Neural cell (in vitro differentiated cells): ENCODE measurements around the gene GRM5.

Experiments
- EP300 ChIP-seq: fragments of 450-650 bp; conservative IDR thresholded peaks from 2 replicates; pipeline ENCODE4 v1.6.1; 2014; ENCODE audit warnings: antibody characterized with exemption, mild to moderate bottlenecking, moderate library complexity; ENCODE audit not compliant: poor library complexity, severe bottlenecking
- EZH2 ChIP-seq: fragments of 200-600, 300-800 bp; shearing (Covaris generic), sonication (generic); IDR thresholded peaks from 2 replicates; pipeline ENCODE4 v1.6.1; 2014; ENCODE audit warnings: antibody characterized with exemption, low read length, borderline replicate concordance, mild to moderate bottlenecking; ENCODE audit not compliant: insufficient read depth, poor library complexity, severe bottlenecking
- POLR2AphosphoS5 ChIP-seq: IDR thresholded peaks from 2 replicates; pipeline ENCODE4 v1.6.1; 2012
- SMC3 ChIP-seq: fragments of 450-650 bp; conservative IDR thresholded peaks from 2 replicates; pipeline ENCODE4 v1.6.1; 2014; ENCODE audit warnings: antibody characterized with exemption, mild to moderate bottlenecking, moderate library complexity; ENCODE audit not compliant: poor library complexity
- TF ChIP-seq, protein P1 (sequence below): fragments of 450-650 bp; IDR thresholded peaks from 2 replicates; pipeline ENCODE4 v1.5.1; 2014; ENCODE audit warnings: antibody characterized with exemption, mild to moderate bottlenecking, moderate library complexity; ENCODE audit not compliant: poor library complexity, severe bottlenecking

DNA sequence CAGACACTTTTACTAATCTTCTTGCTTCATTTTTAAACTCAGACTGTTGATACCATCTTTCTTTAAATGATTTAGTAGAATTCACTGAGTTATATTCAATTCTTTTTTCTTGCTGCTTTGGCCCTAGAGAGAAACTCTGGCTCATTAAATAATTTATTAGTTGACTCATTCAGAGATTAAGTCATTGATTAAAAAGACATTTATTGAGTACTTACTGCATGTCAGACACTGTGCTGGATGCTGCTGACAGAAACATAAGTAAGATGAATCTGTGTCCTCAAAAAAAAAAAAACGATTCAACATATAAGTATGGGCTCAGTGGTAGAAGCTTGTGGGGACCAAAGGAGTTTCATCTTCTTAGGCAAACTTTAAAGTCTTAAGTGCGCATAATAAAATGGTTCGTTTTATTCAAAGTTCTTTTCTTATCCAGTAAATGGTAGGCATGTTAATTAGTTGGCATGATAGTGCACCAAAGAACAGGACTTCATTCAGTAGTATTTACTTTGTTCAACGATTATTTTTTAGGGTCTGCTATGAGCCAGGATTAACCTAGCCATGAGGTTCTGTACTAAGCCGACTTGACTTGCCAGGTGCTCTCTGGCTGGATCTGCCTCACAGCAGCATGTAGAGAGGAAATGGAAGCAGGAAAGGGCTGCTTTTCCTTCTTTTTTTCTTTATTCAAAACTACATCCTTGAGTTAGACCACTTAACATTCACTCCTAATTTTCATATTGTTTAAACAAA is 447.3 kb downstream of the GRM5 start:
- TF ChIP-seq, protein P1, sequence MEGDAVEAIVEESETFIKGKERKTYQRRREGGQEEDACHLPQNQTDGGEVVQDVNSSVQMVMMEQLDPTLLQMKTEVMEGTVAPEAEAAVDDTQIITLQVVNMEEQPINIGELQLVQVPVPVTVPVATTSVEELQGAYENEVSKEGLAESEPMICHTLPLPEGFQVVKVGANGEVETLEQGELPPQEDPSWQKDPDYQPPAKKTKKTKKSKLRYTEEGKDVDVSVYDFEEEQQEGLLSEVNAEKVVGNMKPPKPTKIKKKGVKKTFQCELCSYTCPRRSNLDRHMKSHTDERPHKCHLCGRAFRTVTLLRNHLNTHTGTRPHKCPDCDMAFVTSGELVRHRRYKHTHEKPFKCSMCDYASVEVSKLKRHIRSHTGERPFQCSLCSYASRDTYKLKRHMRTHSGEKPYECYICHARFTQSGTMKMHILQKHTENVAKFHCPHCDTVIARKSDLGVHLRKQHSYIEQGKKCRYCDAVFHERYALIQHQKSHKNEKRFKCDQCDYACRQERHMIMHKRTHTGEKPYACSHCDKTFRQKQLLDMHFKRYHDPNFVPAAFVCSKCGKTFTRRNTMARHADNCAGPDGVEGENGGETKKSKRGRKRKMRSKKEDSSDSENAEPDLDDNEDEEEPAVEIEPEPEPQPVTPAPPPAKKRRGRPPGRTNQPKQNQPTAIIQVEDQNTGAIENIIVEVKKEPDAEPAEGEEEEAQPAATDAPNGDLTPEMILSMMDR, result no peak
- TF ChIP-seq EP300 (no peak), POLR2AphosphoS5 (no peak), EZH2 (no peak), SMC3 (no peak)
